GM12891 (cell line): ENCODE measurements around the gene PALD1.

ENCODE experiments used
- POLR2A ChIP-seq: IDR thresholded peaks from 2 replicates; pipeline ENCODE4 v1.6.1; 2011; ENCODE audit warnings: low read depth, low read length, control low read depth
- POLR2AphosphoS5 ChIP-seq: IDR thresholded peaks from 2 replicates; pipeline ENCODE4 v1.6.1; 2011; ENCODE audit warnings: low read depth, low read length, control low read depth

GRCh38 chr10:70603449-70603801 lies 124.9 kb downstream of the PALD1 start:
- no peak for TF ChIP-seq POLR2AphosphoS5
- TF ChIP-seq POLR2A, result no peak
